ENCODE data around the gene RRAS. TPM values are rescaled to one million over a fixed set of nuclear protein-coding genes. Genes with fewer than 3 reads are reported as not detected.

The RRAS gene
- total RNA-seq, 2 donors from 2014 or later = 85.6 to 95.0 TPM

DNA sequence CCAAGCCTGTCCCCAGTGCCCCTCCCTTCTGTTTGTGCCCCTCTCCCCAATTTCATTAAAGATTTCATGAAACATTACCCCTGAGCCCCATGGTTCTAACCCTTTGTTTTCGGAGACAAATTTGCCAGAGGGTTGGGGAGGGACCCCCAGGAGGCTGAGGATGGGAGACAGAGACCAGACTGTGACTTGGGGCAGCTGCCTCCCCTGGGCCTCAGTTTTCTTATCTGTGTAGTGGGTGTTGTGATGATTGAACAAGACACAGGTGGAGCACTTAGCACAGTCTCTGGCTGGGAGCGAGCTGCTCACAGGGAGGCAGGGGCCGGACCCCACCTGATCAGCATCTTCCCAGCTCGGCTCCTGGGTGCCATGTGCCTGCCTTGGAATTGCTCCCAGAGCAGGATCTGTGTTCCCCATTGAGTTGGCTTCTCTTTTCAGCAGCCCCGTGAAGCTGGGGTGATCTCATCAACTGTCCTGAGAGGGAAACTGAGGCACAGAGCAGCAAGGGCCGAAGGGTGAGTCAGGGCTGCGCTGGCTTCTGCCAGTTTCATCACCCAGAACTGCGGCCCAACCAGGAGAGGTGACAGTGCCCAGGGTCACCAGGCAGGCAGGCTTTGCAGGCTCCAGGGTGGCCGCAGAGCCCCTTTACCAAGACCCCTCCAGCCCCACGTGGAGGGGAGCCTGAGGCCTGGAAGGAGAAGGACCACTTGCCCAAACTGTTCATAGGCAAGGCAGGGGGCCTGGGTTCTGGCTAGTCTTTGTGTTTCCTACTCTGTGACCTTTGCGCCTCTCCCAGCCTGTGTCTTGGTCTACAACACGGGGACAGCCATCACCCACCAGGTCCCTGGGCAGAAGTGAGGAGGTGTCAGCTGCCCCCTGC, 18.9 kb upstream of the RRAS start:
- DNase-seq = no peak
- ATAC-seq = no peak
- intact Hi-C loops (cut with DNase I) = no loop called here

DNA sequence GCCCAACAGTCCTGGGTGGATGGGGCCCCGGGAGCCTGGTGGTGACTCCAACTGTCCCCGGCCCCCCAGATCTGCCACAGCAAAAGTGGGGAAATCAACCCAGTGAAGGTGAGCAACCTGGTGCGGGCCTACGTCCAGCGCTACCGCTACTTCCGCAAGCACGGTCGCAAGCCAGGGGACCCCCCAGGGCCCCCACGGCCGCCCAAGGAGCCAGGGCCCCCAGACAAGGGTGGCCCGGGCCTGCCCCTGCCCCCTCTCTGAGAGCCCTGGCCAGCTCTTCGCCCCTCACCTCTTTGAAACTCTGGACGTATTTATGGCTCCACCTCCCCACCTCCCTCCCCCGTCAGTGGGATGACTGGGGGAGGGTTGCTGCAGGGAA, 18.2 kb upstream of the RRAS start:
- intact Hi-C loops (cut with DNase I) = no loop called here
- no peak for ATAC-seq

GRCh38 chr19:49657493-49658138, 17.7 kb upstream of the RRAS start:
- intact Hi-C loops (cut with DNase I) = no loop called here
- DNase-seq (no peak), ATAC-seq (no peak)

More for the DNA sequence above, 18.2 kb upstream of the RRAS start:
- no peak for DNase-seq

DNA sequence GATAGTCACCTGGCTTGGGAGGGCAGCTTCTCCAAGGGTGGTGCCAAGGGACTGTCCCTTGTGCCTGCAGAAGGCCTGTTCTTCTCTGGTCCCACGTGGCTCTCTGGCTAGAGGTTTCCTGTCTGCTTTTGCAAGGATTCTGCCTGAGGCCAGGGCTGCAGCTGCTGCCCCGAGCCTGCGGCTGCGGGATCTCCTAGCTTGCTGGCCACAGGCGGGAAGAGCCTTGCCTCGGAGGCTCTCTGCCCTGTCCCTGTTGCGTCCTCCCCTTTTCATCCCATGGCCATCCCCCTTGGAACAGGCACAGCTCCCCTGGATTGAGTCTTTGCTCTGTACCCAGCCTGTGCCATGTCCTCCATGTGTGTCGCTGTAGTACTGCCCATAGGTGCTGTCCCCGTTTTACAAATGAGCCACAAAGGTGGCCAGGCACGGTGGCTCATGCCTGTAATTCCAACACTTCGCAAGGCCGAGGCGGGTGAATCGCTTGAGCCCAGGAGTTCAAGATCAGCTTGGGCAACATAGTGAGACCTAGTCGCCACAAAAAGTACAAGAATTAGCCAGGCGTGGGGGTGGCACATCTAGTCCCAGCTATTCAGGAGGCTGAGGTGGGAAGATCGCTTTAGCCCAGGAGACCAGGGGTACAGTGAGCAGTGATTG, 16.6 kb upstream of the RRAS start:
- ATAC-seq (no peak), DNase-seq (no peak)
- intact Hi-C loops (cut with DNase I) = no loop called here

- intact Hi-C loops (cut with DNase I) = no loop called here
- DNase-seq (no peak), ATAC-seq (no peak)
Measured at GRCh38 chr19:49655570-49656455, 15.9 kb upstream of the RRAS start.

- ATAC-seq = no peak
- intact Hi-C loops (cut with DNase I) = no loop called here
- no peak for DNase-seq
Measured at GRCh38 chr19:49654581-49654980, 14.6 kb upstream of the RRAS start.

DNA sequence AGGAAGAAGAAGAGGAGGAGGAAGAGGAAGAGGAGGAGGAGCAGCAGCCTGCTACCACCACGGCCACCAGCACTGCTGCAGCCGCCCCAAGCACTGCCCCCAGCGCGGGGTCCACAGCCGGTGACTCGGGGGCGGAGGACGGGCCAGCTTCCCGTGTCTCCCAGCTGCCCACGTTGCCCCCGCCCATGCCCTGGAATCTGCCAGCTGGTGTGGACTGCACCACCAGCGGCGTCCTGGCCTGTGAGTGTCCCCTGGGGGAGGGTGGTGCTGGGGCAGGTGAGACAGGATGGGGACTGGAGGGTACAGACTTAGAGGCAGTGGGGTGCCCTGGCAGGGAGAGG, 13.5 kb upstream of the RRAS start:
- ATAC-seq (no peak), DNase-seq (no peak)
- intact Hi-C loops (cut with DNase I) = no loop called here

DNA sequence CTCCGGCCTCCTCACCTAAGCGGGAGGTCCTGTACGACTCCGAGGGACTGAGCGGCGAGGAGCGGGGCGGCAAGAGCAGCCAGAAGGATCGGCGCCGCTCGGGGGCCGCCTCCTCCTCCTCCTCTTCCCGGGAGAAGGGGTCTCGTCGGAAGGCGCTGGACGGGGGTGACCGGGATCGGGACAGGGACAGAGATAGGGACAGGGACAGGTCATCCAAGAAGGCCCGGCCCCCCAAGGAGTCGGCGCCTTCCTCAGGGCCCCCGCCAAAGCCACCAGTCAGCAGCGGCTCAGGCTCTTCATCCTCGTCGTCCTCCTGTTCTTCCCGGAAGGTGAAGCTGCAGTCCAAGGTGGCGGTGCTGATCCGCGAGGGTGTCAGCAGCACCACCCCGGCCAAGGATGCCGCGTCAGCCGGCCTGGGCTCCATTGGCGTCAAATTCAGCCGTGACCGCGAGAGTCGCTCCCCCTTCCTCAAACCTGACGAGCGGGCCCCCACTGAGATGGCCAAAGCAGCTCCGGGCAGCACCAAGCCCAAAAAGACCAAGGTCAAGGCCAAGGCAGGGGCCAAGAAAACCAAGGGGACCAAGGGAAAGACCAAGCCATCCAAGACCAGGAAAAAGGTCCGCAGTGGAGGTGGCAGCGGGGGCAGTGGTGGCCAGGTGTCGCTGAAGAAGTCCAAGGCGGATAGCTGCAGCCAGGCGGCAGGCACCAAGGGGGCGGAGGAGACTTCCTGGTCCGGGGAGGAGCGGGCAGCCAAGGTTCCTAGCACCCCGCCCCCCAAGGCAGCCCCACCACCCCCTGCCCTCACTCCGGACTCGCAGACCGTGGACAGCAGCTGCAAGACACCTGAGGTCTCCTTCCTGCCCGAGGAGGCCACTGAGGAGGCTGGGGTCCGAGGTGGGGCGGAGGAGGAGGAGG, 12.9 kb upstream of the RRAS start:
- ATAC-seq = no peak
- intact Hi-C loops (cut with DNase I) = no loop called here
- no peak for DNase-seq

DNA sequence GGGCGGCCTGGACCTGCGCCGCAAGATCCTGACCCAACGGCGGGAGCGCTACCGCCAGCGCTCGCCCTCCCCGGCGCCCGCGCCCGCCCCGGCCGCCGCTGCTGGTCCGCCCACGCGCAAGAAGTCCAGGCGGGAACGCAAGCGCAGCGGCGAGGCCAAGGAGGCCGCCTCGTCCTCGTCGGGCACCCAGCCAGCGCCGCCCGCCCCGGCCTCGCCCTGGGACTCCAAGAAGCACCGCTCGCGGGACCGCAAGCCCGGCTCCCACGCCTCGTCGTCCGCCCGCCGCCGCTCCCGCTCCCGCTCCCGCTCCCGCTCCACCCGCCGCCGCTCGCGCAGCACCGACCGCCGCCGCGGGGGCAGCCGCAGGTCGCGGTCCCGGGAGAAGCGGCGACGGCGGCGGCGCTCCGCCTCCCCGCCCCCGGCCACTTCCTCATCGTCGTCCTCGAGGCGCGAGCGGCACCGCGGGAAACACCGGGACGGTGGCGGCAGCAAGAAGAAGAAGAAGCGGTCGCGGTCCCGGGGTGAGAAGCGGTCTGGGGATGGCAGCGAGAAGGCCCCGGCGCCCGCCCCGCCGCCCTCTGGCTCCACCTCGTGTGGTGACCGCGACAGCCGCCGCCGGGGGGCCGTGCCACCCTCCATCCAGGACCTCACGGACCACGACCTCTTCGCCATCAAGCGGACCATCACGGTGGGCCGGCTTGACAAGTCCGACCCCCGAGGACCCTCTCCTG, 12.0 kb upstream of the RRAS start:
- DNase-seq = no peak
- no peak for ATAC-seq
- intact Hi-C loops (cut with DNase I) = no loop called here

GRCh38 chr19:49651029-49651819, 11.3 kb upstream of the RRAS start:
- ATAC-seq (no peak), DNase-seq (no peak)
- intact Hi-C loops (cut with DNase I) = no loop called here

DNA sequence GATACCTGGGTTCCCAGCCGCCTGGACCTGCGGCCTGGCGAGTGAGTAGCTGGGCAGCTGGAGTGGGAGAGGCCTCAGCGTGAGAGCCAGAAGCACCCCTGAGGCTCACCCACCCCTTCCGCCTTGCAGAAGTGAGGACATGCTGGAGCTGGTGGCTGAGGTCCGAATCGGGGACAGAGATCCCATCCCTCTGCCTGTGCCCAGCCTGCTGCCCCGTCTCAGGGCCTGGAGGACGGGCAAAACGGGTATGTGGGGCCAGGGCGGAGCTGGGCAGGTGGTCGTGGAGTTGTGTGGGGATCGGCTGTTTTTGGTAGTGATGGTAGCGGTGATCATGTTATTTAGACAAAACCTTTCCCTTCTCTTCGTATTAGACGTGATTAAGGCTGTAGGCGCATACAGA, 6.6 kb upstream of the RRAS start:
- DNase-seq (no peak), ATAC-seq (no peak)
- intact Hi-C loops (cut with DNase I) = no loop called here

- no peak for ATAC-seq
- intact Hi-C loops (cut with DNase I) = no loop called here
- DNase-seq = no peak
Measured at GRCh38 chr19:49645995-49646394, 6.1 kb upstream of the RRAS start.

DNA sequence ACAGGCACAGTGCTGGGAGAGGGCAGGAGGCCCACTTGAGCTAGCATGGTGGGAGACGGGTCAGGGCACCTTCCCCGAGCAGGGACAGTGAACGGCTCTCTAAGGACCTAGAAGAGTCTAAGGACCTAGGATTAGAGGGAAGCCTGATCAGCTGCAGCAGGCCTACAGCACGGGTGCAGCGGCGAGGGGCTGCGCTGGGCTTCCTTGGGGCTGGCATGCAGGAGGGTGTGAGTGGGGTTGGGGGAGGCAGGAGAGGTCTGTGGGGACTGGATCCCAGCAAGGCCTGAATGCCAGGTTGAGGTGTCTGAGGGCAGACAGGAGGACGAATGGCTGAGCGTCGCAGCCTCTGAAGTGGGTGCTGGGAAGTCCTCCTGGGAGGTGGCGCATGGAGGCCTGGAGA, 5.6 kb upstream of the RRAS start:
- ATAC-seq = no peak
- no peak for DNase-seq
- intact Hi-C loops (cut with DNase I) = no loop called here

GRCh38 chr19:49643466-49643865, 3.5 kb upstream of the RRAS start:
- DNase-seq (no peak), ATAC-seq (no peak)
- intact Hi-C loops (cut with DNase I) = no loop called here

GRCh38 chr19:49642492-49643035, 2.6 kb upstream of the RRAS start:
- no peak for DNase-seq
- intact Hi-C loops (cut with DNase I) = no loop called here
- no peak for ATAC-seq

DNA sequence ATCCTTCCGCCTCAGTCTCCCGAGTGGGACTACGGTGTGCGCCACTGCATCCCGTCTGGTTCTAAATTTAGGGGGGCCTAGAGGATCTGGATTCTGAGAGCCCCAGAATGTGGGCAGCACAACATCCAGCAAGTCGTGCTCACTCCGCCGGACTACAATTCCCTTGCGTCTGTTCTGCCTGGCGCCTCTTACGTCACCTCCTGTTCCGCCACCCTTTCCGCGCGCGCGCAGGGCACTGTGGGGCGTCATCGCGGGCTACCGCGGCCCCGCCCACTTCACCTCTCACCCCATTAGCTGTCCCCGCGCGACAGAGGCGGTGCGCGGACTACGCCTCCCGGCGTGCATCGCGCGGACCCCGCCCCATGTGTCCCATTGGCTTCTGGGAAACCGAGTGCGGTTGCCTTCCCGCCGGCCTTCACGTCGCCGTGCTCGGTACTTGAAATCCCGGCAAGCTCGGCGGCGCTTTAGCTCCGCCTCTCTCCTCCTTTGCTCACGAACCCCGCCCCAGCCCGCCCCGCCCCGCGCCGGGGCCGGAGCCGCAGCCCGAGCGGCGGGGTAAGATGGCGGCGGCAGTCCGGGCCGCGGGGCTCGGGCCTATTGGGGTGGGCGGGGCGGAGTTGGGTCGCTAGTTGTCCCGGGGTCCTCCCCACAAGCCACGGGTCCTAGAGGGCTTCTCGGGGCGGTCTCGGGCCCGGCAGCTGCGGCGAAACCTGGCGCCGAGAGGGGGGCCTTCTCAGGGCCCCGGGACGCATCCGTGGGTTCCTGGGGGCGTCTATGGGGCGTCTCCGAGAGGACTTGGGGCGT, 1.9 kb upstream of the RRAS start, which contains the start of gene SCAF1:
Gene SCAF1 (plus strand): TSS at position 522 of the 804 bp plus-strand sequence. CDS start 2,818 bp downstream, outside the sequence.
- intact Hi-C loops (cut with DNase I) = no loop called here
- peak; percentile 100 for DNase-seq
- ATAC-seq = peak; percentile 80 to 81

Data from left cardiac atrium (tissue), 4 donors.